Right renal cortex interstitium (tissue), 3 donors: ENCODE data around the gene ZCCHC18. TPM values are rescaled to one million over a fixed set of nuclear protein-coding genes. Genes with fewer than 3 reads are reported as not detected.

Experiments used
- DNase-seq, 3 donors: peaks; one replicate each; pipeline ENCODE4 v3.0.0-alpha.2; 2013; ENCODE audit warnings: low read depth in 3 of 3, low spot score in 2 of 3
- polyA plus RNA-seq, 3 donors: library from polyadenylated mRNA; unstranded; fragments of 120-200 nt; gene quantifications; one replicate each; pipeline ENCODE4 v1.2.1, GENCODE V29; 2013; ENCODE audit not compliant: insufficient read length in 3 of 3

Gene ZCCHC18
- polyA plus RNA-seq, 3 donors: 4.1 to 4.2 (median 4.2) TPM

DNA sequence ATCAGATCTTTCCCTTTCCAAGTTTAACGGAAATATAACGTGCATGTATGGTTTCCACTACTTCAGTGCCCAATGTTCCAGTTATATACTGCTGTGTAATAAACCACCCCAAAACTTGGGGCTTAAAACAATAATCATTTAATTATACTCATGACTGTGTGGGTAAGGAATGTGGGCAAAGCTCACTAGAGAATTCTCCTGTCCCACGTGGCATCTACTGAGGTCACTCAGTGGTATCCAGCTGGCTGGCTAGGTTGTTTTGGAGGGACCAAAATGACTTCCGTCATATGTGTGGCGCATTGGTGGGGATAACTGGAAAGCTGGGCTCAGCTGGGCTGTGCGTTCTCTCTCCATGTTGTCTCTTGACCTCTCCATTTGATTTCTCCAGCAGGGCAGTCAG is 18.5 kb downstream of the ZCCHC18 start:
- DNase-seq: no peak

DNA sequence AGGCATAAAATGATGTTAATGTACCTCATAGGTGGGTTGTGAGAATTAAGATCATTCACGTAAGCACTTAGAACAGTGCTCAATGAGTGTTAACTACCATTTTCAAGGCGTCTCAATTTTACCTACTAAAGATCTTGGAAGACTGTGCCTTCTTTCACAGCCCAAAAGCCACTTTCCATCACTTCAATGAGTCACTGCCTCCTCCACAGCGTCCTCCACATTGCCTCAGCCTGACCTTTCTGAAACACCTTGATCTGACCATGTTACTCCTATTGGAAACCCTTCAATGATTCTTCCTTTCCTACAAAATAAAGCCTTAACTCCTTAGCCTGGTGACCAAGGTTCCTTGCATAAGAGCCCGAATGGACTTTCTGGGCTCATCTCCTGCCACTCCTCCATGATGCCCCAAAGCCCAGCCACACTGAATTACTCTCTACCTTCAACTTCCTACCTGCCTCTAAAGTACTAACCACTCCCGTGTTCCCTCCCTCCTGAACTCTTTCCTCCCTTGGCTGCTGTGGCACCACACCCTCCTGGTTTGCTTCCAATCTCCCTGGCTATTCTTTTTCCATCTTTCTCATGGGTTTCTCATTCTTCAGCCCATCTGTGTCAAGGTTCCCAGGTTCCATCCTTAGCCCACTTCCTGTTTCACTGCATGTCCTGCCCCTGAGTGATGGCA is 22.4 kb downstream of the ZCCHC18 start:
- no peak for DNase-seq

DNA sequence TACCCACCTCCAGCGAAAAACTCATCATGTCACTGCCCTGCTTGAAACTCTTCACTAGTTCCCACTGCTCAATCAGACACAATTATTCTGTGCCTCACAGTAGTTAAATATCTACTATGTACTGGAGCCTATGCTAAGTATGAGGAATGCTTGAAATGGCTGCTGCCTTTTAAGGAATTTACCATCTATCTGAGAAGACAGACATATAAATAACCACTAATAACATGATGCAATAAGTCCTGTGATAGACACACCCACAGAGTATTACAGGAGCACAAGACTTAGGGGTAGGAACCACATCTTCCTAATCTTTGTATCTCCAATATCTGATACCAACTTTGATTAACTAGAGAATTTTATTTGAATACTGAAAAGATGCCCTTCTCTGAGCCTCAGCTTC is 23.4 kb downstream of the ZCCHC18 start:
- no peak for DNase-seq

DNA sequence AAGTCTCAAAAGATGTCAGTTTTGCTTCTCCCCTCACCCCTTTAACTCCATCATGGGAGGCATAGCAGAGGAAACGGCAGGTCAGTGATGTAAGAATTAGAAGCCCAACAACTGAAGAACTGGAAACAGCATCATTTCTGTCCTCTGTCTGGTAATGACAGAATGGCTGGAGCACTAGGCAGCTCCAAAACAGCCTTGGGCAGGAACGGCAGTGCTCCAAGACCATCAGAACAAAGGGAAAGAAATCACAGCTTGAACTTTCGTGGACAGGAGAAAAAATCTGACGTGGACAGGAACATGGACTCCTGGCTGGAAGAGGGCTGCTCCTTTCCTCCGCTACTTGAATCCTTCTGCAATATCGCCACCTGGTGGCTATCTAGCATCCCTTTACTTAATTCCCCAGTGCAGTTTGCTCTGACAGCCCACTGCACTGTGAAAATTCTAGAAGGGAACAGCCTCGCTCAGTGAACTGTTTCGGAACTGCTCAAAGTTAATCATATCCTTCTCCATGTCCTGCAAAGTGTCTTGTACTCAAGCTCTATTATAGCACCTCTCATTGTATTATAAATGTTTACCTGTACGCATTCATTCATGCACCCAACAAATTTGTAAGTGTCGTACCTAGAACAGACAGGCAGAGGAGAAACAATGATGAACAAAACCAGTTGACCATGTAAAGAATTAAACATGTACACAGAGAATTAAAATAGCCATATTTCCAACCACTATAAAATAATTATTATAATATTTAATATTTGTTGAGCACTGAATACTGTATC is 24.1 kb downstream of the ZCCHC18 start:
- peak; percentile 65 to 78 (median 72) for DNase-seq

DNA sequence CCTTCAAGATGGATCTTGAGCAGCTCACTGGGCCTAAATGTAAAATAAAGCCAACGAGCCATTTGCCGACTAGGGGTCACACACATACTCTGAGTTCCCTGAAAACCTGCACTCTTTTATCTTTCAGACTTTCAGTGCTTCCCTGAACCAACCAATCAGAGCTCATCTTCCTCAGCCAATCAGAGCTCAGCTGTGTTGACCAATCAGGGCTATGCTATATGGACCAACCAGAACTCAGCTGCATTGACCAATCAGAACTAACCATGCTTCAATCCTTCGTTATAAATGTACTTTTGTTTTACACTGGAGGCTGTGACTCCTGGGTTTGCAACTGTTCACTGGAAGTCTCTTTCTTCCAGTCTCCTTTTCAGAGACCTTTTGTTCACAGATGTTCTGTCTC is 25.2 kb downstream of the ZCCHC18 start:
- no peak for DNase-seq

GRCh38 chrX:104141087-104141760 is 28.9 kb downstream of the ZCCHC18 start:
- no peak for DNase-seq

DNA sequence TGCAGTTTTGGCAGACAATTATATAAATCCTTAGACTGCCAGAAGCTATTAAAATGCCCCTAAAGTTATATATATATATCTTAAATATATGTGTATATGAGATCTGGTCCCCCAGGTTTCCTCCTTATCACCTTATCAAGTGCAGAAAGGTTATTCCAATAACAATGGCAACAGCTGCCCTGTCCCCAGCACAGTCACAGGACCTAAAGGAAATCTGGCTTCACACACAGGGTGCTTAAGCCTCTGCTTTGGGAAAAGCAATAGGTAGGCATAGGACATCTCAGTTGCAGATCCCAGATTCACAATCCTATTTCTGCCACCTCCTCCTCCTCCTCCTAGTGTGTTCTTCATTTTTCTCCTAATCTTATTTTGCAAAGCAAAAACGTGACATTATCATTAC is 38.7 kb downstream of the ZCCHC18 start:
- no peak for DNase-seq

GRCh38 chrX:104156630-104157529 is 44.6 kb downstream of the ZCCHC18 start, which contains the start of gene SLC25A53:
TSS of gene SLC25A53 (minus strand) at chrX:104157009. CDS start at chrX:104105257, 51,752 bp downstream.
- peak in 2 of 3 donors; percentile 63 to 76 for DNase-seq

Other genes with a start within 250 kb of the ZCCHC18 start
- gene TMSB15B, start 149.9 kb upstream of the ZCCHC18 start, polyA plus RNA-seq: 10 to 100 TPM; 23.5 to 25.2 (median 24.7) TPM
- not detected for gene H2BW1, start 98.8 kb upstream of the ZCCHC18 start, polyA plus RNA-seq
- 1 to 10 TPM in 1 of 3 donors, under 1 TPM in 2; 0.89 to 1.1 (median 1.00) TPM for gene H2BW2, start 72.6 kb upstream of the ZCCHC18 start, polyA plus RNA-seq
- 1 to 10 TPM; 7.9 to 9.3 (median 8.1) TPM for gene TMSB15C, start 36.3 kb upstream of the ZCCHC18 start, polyA plus RNA-seq
- gene SLC25A53, start 44.5 kb downstream of the ZCCHC18 start, polyA plus RNA-seq: 10 to 100 TPM in 2 of 3 donors, 1 to 10 TPM in 1; 9.6 to 11.1 (median 10.3) TPM
- gene FAM199X, start 53.9 kb downstream of the ZCCHC18 start, polyA plus RNA-seq: 10 to 100 TPM; 38.5 to 41.2 (median 40.0) TPM
- gene ESX1, start 142.4 kb downstream of the ZCCHC18 start, polyA plus RNA-seq: not detected